Measurements from ENCODE around the gene HNRNPLL. TPM values are rescaled to one million over a fixed set of nuclear protein-coding genes. Genes with fewer than 3 reads are reported as not detected.

Gene HNRNPLL
- total RNA-seq, result 32.8 and 45.9 TPM in 2 replicates

DNA sequence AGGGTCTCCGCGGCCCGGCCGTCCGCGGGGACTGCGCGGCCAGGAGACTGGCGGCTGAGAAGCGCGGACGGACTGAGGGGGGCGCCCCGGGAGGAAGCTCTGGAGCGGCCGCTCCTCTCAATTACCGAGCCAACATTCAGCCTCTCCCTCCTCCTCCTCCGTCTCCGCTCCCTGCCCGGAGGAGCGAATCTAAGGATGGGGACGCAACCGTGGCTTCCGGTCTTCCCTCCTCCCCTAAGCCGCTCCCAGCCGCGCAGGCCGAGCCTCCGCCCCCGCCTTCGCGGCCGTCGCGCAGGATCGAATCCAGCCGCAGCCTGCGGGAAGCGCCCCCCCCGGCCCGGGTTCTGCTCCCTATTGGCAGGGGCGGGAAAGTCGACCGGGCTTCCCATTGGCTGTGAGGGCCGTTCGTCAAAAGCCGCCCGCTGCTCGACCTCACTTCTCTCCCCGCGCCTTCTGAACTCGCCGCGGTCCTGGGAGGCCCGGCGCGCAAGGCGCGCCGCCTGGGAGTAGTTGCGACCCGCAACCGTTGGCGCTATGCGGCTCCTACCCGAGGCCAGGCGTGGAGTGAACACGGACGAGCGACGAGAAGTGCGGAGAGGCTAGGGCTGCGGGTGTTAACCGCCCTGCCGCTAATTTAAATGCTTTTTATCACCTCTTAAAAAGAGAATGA is at the start of gene HNRNPLL:
TSS of gene HNRNPLL (minus strand) at position 197 of the 670 bp plus-strand sequence. CDS start 302 bp downstream, outside the sequence.

Other genes starting within 250 kb of the HNRNPLL start
- 42.0 and 49.2 TPM in 2 replicates for gene ATL2, start 225.7 kb downstream of the HNRNPLL start, total RNA-seq
- 12.4 and 13.5 TPM in 2 replicates for gene GALM, start 63.2 kb upstream of the HNRNPLL start, total RNA-seq
- 76.6 and 82.3 TPM in 2 replicates for gene SRSF7, start 148.4 kb upstream of the HNRNPLL start, total RNA-seq
- gene GEMIN6, start 175.3 kb upstream of the HNRNPLL start, total RNA-seq, result 3.9 and 6.2 TPM in 2 replicates